Measurements from ENCODE around the gene FCRL6.

FCRL6 gene

DNA sequence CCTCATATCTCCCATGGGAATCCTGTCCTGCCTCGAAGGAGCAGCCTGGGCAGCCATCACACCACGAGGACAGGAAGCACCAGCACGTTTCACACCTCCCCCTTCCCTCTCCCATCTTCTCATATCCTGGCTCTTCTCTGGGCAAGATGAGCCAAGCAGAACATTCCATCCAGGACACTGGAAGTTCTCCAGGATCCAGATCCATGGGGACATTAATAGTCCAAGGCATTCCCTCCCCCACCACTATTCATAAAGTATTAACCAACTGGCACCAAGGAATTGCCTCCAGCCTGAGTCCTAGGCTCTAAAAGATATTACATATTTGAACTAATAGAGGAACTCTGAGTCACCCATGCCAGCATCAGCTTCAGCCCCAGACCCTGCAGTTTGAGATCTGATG, 33.2 kb downstream of the FCRL6 start:
- DNase-seq (ENCODE audit: low spot score): no peak

DNA sequence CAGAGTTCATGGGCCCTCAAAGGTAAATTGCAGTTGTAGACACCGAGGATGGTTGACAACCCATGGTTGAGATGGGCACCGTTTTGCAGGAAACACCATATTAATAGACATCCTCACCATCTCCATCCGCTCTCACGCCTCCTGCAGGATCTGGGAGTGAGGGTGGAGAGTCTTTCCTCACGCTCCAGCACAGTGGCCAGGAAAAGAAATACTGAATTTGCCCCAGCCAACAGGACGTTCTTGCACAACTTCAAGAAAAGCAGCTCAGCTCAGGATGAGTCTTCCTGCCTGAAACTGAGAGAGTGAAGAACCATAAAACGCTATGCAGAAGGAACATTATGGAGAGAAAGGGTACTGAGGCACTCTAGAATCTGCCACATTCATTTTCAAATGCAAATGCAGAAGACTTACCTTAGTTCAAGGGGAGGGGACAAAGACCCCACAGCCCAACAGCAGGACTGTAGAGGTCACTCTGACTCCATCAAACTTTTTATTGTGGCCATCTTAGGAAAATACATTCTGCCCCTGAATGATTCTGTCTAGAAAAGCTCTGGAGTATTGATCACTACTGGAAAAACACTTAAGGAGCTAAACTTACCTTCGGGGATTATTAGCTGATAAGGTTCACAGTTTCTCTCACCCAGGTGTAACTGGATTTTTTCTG, 33.8 kb downstream of the FCRL6 start:
- no peak for DNase-seq (ENCODE audit: low spot score)

DNA sequence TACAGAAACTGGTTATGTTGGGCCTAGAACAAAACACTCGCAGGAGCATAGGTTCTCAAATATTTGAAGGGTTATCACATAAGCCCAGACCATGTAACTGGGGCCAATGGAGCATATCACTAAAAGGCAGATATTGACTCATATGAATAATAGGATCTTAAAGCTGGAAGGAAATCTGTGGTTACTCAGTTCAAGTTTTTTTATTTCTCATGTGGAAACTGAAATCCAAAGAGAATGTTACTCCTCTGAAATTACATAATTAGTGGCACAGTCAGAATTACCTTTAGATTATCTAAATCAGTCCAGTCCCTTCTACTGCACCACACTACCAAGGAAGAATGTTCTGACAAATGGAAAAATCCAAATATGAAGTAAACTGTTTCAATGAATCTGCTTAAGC, 36.6 kb downstream of the FCRL6 start:
- DNase-seq (ENCODE audit: low spot score): no peak

DNA sequence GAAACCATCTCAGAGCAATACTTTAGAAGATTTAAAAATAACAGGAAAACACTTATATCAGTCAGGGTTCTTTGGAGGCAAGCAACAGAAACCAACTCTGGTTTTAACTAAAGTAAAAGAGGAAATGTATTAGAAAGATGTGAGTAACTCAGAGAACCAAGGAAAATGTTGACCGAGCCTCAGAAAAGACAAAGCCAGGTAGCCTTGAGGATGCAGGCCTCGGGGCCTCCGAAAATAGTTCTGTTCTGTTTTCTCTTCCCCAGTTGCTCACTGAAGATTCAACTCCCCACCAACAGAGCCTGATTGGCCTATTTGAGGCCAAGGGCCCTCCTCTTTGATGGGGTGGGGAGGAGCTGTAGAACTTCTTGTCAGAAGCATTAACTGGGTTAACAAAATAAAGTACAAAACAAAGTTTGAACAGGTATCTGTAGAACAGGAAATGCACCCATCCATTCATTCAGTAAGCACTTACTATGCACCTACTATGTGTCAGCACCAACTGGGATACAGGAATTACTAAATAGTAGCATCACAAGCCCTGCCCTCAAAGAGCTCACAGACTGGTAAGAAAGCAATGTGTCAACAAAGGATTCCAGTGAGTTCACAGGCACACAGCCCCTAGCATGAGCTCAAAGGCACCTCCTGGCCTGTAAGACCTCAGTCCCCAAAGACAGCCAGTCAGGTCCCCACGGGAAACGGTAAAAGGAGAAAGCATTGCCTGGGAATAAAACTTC, 37.1 kb downstream of the FCRL6 start:
- no peak for DNase-seq (ENCODE audit: low spot score)

DNA sequence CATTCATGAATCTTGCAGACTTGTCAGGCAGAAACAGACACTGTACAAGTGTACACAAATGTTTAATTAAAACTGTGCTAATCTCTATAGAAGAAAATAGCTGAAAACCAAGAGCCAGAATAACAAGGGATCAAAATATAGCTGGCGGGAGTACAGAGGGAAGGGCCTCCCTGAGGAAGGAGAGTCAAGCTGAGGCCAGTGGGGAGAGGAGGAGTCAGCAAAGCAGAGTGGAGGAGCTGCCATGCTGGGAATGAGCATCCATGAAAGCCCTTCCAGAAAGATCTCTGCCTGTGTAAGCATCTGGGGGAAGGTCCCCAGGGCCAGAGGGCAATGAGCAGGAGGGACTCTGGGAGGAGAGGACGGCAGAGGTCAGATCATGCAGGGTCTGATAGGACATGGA, 39.6 kb downstream of the FCRL6 start:
- DNase-seq (ENCODE audit: low spot score): no peak

DNA sequence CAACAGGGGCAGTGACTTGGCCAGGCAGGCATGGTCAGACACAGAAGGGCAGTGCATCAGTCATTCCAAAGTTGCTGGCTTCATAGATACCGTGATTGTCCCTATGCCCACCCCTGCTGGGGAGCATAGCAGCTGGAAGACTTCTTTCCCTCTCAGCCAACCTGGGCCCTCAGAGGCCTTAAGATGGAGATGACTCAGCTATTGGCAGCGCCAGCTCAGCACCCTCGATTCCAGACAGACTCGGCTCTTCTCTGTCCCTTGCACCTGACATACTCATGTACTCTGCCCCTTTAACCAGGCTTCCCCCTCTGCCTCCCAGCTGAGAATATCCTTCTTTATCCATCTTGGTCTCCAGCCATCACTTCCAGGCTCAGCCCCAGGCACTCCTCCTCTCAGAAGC, 41.3 kb downstream of the FCRL6 start:
- no peak for DNase-seq (ENCODE audit: low spot score)

DNA sequence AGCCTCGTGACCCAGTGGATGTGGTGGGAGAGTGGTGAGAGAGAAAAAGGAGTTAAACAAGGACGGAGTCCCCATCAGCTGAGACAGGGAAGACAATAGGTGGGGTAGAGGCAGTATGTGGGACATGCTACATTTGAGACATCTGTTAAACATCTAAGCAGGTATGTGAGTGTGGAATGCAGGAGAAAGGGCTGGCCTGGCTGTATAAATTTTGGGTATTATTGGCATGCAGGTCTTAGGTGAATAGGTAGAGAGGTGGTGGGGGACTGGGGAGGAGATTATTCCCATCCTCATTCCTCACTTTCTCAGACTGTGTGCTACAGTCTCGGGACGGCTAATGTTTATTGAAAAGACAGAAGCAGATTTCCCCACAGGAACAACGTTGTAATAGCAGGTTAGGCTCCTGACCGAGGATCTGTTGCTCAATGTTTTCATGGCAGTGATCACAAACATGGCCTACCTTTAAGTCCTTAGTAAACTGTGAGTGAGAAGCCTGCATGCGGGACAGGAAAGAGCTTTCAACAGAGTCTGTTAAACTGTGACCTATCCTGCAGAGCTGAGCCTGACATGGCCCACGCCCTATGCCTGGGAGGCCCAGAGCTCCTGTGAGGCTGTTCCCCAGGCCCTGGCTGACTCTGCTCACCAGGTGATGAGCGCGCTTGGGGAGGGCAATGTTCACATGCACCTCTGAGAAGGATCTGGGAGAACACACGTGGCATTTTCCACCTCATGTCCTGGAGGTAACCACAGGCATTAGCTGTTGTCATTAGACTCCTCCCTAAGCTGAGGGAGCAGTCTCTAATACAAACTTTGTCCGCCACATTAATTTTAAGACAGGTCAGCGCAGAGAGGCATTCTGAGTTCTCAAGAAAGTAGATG, 43.8 kb downstream of the FCRL6 start:
- no peak for DNase-seq (ENCODE audit: low spot score)

DNA sequence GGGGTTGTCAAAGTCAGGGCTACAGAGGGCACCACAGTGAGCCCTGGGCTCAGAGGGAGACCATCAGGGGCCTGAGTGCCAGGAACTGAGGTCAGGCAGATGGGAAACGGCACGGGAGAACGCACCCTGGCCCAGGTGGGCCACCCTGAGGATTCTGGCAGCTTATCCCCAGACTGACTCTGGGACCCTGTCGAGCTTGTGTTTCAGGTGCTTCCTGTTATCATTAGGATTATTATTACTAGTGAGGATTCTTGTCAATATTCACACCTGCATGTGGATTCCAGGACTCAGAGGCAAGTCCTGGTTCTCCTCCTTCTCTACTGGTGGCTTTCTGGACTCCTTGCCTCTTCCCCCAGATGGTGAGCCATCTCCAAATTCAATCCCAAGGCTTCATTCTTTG, 45.1 kb downstream of the FCRL6 start:
- no peak for DNase-seq (ENCODE audit: low spot score)

DNA sequence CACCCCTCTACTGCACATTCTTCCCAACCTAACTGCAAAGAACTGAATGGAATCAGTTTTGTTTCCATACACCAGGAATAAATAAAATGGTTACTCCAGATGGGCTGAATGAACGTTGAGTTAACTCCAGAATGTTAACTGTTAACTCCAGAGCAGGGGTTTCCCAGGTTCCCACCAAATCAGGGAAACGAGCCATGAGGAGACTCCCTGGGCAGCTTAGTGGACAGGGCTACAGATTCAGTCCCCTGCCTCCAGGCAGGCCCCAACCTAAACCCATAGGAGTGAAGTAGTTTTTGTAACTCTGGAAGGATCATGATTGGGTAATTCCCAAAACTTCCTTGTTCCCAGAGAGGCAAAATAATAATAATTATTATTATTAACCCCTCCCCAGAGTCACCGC, 46.2 kb downstream of the FCRL6 start:
- no peak for DNase-seq (ENCODE audit: low spot score)

DNA sequence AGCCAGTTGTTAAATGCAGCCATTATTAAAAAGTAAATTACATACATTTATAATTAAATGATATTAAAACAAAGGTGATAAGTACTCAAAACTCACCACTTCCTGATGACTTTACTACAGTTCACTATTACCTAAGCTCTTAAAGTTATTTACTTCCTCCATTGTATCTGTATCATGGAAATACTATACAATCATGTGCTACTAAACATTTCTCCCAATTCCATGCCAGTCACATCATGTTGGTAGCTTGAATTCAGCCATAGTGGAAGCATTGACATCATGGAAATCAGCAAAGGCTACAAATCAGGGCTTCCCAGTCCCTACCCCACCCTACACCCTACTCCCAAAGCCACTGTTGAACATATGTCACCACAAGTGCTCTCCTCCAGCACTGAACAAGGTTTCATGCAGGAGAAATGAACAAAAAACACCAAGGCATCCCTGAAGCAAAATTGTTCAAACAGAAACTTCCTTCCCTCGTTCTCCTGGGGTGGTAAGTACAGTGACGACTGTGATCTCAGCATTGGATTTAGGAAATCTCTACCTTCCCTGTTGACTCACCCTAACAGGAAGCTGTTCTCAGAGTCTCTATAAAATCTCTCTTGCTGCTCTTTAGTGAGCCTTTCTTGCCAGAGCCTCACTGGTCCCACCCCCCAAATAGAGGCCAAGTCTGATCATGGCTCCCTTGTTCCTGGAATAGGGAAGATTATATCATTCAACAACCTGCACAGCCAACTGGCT, 47.6 kb downstream of the FCRL6 start:
- DNase-seq (ENCODE audit: low spot score): no peak

DNA sequence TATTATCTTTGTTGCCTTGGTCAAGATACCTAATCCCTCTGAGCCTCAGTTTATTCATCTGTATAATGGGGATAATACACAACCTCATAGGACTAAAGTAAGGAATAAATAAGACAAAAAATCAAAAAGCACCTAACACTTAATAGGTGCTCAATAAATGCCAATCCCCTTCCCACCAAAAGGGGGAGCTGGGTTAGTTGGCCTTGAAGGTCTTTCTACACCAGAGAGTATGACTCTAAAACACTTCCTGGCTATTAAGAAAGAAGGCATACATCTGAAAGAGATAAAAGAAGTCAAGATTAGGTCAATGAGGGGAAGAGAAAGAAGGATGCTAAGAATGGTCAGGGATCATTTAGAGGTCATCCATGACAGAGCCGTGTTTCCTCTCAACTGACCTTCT, 49.2 kb downstream of the FCRL6 start:
- no peak for DNase-seq (ENCODE audit: low spot score)

DNA sequence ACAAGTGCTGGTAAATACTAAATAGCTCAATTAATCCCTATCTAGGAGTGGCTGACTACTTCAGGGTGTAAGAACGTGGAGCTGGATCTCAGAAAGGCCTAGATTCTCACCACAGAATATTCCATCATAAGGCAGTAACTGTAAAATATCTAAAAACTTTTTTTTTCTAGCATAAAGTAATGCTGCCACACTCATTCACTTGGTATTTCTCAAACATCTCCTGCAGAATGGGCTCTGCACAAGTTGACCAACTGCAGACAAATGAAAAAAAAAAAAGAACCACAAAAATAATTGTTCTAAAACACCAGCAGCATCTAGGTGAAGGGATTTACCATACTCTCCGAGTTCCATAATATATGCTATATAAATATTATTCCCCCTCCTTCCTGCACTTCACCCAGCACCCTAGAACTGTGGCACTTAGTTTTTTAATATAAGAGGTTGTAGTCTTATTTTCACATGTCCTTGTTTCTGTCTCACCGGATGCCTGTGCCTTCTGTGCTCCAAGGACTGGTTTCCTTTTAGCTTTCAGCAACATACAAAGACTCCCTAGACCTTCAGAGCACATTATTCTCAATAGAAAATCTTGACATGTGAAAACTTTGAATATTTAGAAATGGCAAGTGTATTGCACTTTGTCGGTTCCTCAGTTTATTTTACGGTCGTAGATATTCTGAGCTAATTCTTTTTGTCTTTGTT, 51.4 kb downstream of the FCRL6 start:
- DNase-seq (ENCODE audit: low spot score): no peak

DNA sequence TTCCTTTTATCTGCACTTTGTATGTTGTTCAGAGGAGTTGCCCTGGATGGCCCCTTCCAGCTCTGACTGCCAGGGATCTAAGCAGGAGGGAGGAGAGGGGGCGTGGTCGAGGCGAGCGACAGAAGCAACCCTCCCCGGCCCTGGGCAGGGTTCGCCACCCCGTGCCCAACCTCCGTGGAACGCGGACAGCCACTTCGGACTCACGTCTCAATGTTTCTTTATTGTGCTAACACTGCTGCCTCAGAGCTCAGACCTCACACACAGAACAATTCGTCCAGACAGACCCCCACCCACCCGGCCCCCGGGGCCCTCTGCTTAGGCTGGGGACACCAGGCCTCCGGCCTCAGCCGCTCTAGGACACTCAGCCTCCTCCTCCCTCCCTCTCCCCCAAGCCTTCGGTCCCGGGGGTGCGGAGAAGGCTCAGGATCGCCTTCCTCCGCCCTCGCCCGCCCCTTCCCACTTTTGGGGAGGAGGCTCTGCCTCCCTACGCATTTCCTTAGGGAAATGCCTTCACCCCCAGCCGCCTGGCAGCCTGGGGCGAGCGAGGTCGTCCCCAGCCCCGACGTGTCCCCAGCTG, 52.0 kb downstream of the FCRL6 start:
- DNase-seq (ENCODE audit: low spot score): peak; percentile 68

DNA sequence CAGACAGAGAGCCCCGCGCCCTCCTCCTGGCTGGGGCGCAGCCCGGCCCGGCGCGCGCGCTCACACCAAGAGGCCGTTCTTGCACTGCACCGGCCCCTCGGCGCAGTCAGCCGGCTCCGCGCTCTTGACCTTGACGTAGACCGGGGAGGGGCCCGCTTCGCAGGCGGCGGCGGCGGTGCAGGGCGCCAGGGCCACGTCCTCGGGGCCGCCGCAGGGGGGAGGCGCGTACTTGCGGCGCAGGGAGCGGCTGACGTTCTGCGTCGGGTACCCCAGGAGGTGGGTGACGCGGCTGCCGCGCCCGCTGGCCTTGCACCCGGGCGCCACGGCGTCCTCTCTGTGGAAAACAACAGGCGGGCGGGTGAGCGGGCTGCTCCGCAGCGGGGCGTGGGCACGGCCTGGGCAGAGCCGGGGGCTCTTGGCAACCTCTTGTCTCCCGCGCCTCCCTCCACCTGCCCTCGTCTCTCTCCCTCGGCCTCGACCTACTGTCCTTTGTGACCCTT, 52.6 kb downstream of the FCRL6 start:
- peak; percentile 85 for DNase-seq (ENCODE audit: low spot score)

DNA sequence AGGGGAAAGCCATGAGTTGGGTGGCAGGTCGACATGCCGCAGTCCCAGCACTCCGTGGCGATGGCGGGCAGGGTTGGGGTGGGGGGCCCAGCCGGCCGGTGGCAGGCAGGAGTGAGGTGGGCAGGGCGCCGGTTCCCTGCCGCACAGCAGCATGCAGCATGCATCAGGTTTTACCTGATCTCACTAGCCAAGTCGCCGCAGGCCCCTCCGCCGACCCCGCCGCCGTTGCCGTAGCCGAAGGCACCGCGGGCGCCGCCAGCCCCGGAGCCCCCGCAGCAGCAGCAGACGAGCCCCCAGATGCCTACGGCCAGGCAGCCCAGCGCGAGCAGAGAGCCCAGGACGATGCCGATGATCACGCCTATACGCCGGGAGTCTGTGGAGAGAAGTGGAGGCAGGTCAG, 53.5 kb downstream of the FCRL6 start:
- no peak for DNase-seq (ENCODE audit: low spot score)

DNA sequence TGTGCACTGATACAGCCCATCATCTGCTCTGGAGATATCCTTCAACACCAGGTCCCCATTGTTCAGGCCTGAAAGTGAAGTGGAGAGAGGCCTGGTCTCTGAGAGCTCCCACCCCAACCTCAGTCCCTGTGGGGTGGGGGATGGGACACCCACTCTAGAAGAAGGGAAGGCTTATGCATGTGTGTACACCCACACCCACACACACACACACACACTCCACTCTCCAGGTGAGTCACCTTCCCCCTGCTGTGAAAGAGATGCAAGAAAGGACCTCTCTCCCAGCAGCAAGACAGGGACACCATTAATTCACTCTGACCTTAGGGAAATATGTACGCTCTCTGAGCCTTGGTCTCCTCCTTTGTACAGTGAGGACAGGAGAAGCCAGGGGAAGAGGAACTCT, 54.4 kb downstream of the FCRL6 start:
- no peak for DNase-seq (ENCODE audit: low spot score)

DNA sequence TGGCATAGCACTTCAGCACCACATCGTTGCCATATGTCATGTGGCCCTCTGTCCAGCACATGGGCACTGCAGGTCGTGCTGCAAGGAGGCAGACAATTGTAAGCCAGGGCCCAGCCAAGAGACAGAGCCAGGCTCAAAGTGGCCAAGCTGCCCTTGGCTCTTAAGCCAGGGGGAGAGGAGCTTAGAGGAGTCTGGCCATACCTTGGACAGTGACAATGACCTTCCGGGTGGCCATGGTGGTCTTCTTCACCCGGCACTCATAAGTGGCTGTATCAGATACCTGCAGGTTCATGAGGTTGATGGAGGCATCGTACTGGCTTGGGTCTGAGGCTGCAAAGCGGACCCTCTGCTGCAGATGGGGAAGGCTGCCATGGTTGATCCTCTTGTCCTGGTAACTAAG, 55.7 kb downstream of the FCRL6 start:
- no peak for DNase-seq (ENCODE audit: low spot score)

DNA sequence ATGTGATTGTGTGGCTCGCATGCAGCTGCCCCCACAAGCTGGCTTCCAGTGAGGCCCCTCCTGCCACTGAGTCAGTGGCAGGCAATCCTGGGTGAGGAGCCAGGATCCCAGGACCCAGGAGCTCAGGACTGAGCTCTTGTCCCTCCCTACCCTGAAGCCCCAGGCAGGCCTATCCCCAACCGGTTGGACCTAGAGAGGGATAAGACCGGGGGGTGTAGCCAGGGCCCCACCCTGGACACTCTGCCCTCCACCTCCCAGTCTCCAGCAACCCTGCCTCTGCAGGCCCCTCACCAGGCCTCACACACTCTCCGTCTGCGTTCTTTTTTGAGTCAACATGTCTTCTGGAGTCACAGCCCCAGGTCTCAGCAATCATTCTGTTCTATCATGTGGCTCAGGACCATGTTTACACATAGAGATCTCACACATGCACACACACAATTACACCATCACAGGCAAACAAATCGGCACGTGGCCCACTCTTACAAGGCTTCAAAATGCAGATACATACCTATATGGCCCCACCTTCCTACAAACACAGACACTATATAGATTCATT, 57.7 kb downstream of the FCRL6 start:
- no peak for DNase-seq (ENCODE audit: low spot score)

DNA sequence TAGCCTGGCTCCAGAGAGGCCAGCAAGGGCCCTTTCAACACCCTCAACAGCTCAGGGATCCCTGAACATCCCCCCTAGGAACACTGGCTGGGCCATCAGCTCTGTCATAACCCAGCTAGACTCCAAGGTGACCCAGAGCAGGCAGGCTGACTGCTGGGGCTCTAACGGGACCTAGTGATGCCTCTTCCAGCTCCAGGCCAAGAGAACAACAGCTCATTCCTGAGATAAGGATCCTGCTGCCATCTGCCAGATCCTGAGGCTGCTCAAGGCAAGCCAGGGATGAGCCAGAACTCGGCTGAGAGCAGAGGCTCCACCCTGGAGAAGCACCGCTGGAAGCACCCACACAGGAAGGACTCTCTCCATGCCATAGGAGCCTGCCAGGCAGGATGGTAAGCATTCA, 58.3 kb downstream of the FCRL6 start:
- DNase-seq (ENCODE audit: low spot score): no peak

DNA sequence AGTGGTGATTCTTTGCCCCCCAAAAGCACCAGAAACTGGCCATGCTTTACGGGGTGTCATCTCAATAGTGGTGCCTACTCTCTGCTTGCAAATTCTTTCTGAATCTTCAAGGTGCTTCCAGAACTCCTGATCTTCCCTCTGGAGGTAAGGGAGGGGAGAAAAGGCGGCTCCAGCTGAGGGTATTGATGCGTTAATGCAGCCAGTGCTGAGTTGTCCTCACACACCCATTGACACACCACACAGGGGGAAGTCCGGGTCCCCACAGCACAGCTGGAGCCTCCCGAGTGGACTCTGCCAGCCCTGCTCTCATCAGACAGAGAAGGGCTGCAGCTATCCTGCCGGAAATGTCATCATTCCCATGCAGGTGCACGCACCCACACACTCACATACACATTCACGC, 59.1 kb downstream of the FCRL6 start:
- no peak for DNase-seq (ENCODE audit: low spot score)

DNA sequence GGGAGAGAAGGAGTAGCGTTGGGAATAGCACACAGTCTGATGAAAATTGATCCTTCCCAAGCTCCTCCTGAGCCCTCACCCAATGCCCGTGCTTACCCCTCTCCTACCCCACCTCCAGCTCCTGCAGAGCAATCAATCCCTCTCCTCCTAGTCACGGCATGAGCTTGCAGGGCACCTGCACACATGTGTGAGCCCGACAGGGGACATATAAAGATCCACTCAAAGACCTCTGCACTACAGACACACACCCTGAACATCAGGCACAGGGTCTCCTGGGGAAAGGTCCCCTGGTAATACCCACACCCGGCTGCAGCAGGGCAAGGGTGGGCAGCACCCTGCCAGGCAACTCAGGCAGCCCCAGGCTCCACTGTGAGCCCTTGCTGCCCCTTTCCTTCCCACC, 59.9 kb downstream of the FCRL6 start:
- no peak for DNase-seq (ENCODE audit: low spot score)

All from AG08395 (cell line).